Brain microvascular endothelial cell (primary cell): ENCODE results near the gene PLA2G5.

Experiments
- DNase-seq: peaks from one replicate; pipeline ENCODE4 v3.0.0-alpha.2; 2020
- H3K27ac ChIP-seq: fragments of 250-450 bp; sonication (Bioruptor Pico); 2 replicates; pipeline ENCODE4 v1.5.1; 2020; ENCODE audit warnings: mild to moderate bottlenecking, moderate library complexity
- H3K27me3 ChIP-seq: fragments of 250-450 bp; sonication (Bioruptor Pico); replicated peaks from 2 replicates; pipeline ENCODE4 v1.5.1; 2020; ENCODE audit warnings: mild to moderate bottlenecking
- H3K36me3 ChIP-seq: fragments of 250-450 bp; sonication (Bioruptor Pico); replicated peaks from 2 replicates; pipeline ENCODE4 v1.5.1; 2020; ENCODE audit warnings: mild to moderate bottlenecking
- H3K4me3 ChIP-seq: 2 replicates; pipeline ENCODE4 v1.5.1; 2011; ENCODE audit warnings: low read depth, mild to moderate bottlenecking, control low read depth, low read length, moderate library complexity
- CTCF ChIP-seq: IDR thresholded peaks from 2 replicates; pipeline ENCODE4 v1.5.1; 2011; ENCODE audit warnings: low read depth, mild to moderate bottlenecking, moderate library complexity, low read length, control low read depth, inconsistent platforms; ENCODE audit errors: missing control alignments
- in situ Hi-C: cut with HindIII; loops from 2 replicates; pipeline ENCODE4 v1.10.0; 2017; ENCODE audit warnings: low sequenced_read_pairs, low pct_ligation_motif_present

The PLA2G5 gene

DNA sequence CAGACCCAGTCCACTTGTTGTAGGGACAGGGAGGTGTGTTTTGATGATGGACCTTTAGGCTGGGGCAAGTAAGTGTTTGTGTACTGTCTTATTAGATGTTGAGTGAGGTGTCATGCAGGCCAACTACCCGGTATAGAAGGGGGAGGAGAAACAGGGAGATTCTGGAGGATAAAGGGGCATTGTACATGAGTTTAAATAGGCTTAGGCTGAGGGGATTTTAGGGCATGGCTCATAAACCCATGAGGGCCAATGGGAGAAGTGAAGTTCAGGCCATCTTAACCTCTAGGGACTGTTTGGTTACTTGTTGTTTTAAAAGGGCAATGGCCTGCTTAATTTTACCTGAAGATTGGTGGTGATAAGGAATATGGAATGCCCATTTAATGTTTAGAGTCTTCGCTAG is 38.2 kb upstream of the PLA2G5 start:
- TF ChIP-seq CTCF: no peak
- in situ Hi-C loops: no loop called here

GRCh38 chr1:20032425-20032824 is 37.6 kb upstream of the PLA2G5 start:
- no peak for DNase-seq

More for the DNA sequence above, 38.2 kb upstream of the PLA2G5 start:
- Histone ChIP-seq H3K27me3 (no peaks in the 10 kb centered on the region), H3K36me3 (no peaks in the 10 kb centered on the region), H3K27ac (no peak overlapping the region), H3K4me3 (no peak overlapping the region)
- no peak for DNase-seq

GRCh38 chr1:20033420-20033819 is 36.6 kb upstream of the PLA2G5 start:
- in situ Hi-C loops: no loop called here
- no peaks in the 10 kb centered on the region for H3K36me3 ChIP-seq
- no peak for TF ChIP-seq CTCF
- H3K27me3 ChIP-seq: no peaks in the 10 kb centered on the region
- H3K4me3 ChIP-seq: no peak overlapping the region
- no peak for DNase-seq
- no peak overlapping the region for H3K27ac ChIP-seq

More at GRCh38 chr1:20032425-20032824, 37.6 kb upstream of the PLA2G5 start:
- no peak for TF ChIP-seq CTCF
- in situ Hi-C loops: no loop called here
- Histone ChIP-seq H3K4me3 (no peak overlapping the region), H3K27me3 (no peaks in the 10 kb centered on the region), H3K36me3 (no peaks in the 10 kb centered on the region), H3K27ac (no peak overlapping the region)

DNA sequence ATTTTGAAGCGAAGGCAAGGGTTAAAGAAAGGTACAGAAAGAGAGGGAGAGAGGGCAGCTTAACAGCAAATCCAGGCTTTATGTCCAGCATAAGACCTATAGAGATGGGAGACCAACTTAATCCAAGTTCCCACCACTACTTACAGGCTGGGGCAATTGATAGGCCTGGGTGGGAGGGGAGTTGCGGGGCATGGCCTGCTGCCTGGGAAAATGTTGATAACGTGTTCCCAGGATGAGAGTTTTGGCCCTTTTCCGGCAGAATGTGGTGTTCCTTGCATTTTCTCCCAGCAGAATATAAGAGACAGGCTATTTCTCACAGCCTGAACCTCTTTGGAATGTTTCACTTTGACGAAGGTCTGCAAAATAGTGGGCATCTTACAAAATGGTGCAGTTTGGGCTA is 34.9 kb upstream of the PLA2G5 start:
- no peak for DNase-seq
- Histone ChIP-seq H3K27ac (no peak overlapping the region), H3K27me3 (no peaks in the 10 kb centered on the region), H3K36me3 (no peaks in the 10 kb centered on the region), H3K4me3 (no peak overlapping the region)
- TF ChIP-seq CTCF: no peak
- in situ Hi-C loops: no loop called here

GRCh38 chr1:20037877-20038276 is 32.1 kb upstream of the PLA2G5 start:
- TF ChIP-seq CTCF: no peak
- in situ Hi-C loops: no loop called here
- Histone ChIP-seq H3K27ac (no peak overlapping the region), H3K27me3 (no peaks in the 10 kb centered on the region), H3K4me3 (no peak overlapping the region), H3K36me3 (no peaks in the 10 kb centered on the region)
- no peak for DNase-seq

GRCh38 chr1:20047096-20047495 is 22.9 kb upstream of the PLA2G5 start:
- no peak for DNase-seq
- Histone ChIP-seq H3K27me3 (no peaks in the 10 kb centered on the region), H3K36me3 (no peaks in the 10 kb centered on the region), H3K4me3 (no peak overlapping the region), H3K27ac (no peak overlapping the region)
- TF ChIP-seq CTCF: no peak
- in situ Hi-C loops: no loop called here
